ENCODE data around the gene NEU1.
"Not testable (repeated sequence)": the region's sequence is repeated elsewhere in the genome, so short reads cannot be mapped to it uniquely, and the experiment has no call there.

Gene NEU1

DNA sequence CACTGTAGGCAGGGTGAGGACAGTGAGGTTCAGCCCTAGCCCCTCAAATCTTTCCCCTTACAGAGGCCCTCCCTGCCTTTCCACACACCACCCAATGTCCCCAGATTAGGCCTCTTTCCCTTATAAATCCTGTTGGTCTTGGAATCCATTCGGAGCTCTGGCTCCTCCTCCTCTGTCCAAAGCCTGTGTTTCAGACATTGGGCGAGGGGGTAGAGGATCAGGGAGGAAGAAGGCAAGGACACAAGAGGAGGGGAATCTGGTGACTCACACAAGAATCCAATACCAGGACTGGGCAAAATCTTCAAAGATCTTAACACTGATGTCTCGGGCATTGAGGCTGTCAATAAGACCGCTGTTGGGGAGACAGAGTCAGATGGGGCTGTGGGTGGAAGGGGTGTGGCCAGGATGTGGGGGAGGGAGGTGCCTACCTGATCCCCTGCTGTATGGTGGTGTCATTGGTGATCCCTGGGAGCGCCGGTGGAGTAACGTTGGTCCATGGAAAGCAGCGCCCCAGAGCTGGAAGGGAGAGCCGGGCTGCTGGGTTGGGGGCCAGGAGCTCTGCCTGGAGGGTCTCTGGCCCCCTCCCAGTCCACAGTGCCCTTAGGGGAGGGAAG, 8.5 kb upstream of the NEU1 start:
- DNase-seq: no peak

DNA sequence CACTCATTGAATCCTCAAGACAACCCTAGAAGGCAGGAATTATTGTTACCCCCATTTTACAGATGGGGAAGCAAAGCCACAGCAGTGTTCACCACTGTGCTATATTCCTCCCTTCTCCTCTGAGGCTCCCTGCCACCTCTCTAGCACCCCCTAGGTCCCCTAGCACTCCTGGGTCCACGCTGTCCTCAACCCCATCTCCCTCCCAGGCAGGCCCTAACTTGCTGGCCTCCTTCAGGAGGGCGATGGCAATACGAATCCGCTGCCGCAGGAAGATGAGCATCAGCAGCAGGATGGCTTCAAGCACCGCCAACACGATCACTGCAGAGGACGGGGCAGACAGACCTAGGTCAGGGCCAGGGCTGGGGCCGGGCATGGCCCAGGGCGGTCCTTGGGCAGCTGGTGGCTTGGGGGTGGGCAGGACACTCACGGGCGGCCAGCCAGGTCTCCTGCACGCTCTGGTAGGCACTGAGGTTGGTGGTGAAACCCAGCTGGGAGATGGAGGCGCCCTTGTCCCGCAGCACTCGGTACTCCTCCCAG, 7.8 kb upstream of the NEU1 start:
- DNase-seq: no peak

DNA sequence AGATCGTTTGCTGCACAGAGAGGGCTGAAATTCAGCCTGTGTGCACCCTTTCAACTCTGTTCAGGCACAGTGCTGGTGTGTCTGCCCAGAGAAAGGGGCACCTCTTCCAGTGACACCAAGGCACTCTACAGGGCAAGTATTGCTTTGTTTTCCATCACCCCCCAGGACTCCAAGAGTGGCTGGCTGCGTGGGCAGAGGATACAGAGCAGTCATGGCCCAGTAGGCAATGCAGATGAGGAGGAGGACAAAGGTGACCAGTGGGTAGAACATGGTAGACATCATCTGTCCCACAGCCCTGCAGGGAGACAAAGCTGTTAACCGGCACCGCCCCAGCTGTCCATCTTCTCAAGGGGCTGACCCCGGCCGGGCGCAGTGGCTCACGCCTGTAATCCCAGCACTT, 6.7 kb upstream of the NEU1 start:
- no peak for DNase-seq

DNA sequence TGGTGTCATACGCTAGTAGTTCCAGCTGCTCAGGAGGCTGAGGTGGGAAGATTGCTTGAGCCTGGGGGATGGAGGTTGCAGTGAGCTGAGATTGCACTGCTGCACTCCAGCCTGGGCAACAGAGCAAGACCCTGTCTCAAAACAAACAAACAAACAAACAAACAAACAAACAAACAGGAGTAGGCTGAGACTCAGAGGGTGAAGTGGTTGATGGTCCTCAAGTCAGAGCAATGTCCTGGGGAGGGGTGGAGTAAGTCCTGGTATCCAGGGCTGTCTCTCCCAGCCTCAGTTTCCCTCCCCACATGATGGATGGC, 6.0 kb upstream of the NEU1 start:
- not testable (repeated sequence) for DNase-seq

DNA sequence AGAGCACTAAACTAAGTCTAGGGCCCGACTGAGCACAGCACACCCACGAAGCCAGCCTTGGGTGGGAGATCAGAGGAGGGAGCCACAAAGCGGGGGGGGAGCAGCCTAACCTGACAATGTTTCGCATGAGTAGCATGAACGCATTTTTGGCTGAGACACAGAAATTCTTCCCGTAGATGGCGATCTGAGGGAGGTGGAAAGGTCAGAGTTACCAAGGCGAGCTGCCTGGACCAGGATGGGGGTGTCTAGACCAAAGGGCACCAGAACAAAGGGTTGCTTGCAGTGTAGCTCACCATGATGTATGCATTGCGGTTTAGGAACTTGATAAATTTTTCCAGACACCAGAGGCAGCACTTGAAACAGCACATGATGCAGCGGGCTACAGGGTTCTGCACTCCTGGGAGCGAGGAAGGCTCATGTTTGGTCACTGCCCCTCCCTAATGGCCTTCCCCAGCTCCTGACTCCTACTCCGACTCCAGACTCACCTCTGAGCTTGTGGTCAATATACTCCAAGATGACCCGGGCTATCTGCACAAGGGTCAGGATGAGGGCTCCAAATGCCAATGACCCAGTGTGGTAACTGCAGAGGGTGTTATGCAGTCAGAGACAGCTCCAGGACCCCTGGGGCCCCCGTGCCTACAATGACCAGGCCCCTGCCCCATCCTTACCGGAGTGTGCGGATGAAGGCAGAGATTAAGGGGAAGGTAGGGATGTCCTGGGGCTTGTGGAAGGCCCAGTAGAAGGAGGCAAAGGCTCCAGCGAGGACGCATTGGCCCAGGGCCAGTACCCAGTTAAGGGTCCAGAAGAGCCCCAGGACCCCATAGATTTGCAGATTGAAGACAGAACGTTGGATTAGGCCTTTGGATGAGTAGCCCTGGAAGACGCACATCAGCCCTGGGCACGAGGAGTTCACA, 2.8 kb upstream of the NEU1 start:
- DNase-seq: no peak

DNA sequence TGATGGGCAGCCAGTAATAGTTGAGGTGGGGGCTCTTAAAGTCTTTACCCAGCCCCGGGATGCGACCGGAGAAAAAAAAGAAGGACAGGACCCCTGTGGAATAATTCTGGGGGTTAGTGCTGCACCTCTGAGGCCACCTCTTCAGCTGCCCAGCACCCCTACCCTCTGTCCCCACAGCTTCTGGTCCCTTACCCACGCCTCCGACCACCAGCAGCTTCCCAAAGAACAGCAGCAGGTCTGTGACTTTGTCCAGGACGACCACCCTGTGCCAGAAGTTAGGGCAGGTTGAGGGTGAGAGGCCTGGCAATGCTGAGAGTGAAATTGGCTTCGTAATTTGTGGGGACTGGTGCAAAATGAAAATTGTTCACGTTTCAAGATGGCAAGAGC, 2.2 kb upstream of the NEU1 start:
- DNase-seq: no peak

DNA sequence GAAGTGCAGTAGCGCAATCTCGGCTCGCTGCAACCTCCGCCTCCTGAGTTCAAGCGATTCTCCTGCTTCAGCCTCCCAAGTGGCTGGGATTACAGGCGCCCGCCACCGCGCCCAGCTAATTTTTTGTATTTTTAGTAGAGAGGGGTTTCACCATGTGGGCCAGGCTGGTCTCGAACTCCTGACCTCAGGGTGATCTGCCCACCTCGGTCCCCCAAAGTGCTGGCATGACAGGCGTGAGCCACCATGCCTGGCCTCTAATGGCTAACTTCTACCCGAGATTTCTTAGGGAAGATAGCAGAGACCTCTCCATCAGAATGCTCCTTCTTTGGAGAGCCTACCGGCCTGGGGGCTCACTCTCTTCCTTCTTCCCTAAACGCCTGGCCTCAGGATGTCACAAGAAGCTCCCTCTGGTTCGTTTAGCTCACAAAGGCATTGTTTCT, 1.5 kb upstream of the NEU1 start:
- not testable (repeated sequence) for DNase-seq

DNA sequence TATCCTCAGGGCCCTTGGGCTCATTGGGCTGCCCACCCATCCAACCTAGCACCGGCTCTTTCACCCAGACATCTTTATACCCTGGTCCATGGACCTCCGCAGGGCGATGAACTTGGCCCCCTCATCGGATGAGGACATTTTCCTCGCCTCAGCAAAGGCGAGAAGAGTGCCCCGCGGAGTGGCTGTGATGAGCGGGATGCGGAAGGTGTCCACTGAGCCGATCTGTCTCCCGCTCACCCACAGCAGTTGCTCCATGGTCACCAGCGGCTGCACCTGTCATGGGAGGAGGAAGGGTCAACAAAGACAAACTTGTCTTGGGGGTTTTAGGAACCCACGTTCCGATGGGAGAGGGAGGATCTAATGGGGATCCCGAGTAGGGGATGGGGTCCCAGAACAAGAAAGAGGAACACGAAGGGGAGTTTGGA, 690 bp downstream of the NEU1 start:
- DNase-seq: no peak

DNA sequence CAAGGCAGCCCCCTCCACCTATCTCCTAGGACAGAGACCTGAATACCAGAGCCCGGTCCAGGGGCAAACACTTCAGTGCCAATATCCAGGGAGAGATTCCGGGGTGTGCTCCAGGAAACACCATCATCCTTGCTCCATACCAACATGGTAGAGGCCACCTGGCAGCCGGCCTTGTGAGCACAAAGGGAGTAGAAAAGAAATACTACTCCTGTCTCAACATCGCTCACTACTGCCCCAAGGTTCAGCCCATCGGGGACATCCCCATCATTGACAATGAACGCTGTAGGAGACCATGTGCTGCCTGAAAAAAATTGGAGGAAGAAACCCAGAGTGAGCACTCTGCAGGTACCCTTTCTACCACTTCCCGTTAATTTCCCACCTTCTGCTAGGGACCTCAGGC, 1.5 kb downstream of the NEU1 start:
- no peak for DNase-seq

DNA sequence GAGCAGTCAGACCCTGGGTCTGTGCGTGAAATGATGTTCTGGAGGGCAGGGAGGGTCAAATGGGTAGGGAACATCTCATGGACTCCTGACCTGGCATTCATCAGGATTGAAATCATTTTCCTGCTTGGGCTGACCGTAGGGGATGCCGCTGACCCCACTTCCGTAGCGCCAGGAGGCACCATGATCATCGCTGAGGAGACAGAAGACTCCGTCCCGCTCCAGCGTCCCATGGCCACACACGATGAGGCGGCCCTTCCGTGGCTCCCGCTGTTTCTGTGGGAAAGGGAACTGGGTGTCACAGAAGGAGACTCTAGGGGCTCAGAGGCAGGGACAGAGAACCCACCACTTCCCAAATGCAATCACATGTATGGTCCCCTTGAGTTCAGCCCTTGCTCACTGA, 2.3 kb downstream of the NEU1 start:
- DNase-seq: no peak

DNA sequence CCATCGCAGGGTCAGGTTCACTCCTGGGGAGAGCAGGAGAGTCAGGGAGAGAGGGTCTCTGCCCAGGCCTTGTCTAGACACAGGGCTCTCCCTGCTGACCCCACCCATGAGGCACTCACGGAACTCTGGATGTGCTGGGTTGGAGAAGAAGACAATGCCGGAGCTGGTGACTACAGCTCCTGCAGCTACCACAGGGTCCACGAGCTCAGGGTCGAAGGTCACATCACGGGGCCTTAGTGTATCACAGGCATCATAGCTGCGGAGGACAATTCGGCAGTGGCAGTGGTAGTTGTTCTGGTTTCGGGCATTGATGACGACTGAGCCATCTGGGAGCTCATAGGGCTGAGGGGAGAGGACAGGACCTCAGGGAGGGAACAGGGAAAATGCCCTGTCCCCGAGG, 2.7 kb downstream of the NEU1 start:
- no peak for DNase-seq

DNA sequence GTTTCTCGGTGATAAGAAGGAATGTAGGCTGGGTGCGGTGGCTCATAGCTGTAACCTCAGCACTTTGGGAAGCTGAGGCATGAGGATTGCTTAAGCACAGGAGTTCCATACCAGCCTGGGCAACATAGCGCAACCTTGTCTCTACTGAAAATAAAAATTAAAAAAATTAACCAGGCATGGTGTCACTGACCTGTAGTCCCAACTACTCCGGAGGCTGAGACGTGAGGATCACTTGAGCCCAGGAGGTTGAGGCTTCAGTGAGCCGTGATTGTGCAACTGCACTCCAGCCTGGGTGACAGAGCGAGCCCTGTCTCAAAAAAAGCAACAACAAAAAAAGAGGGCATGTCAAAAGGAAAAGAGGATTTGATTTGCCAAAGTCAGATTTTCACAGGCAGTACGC, 3.9 kb downstream of the NEU1 start:
- no peak for DNase-seq

DNA sequence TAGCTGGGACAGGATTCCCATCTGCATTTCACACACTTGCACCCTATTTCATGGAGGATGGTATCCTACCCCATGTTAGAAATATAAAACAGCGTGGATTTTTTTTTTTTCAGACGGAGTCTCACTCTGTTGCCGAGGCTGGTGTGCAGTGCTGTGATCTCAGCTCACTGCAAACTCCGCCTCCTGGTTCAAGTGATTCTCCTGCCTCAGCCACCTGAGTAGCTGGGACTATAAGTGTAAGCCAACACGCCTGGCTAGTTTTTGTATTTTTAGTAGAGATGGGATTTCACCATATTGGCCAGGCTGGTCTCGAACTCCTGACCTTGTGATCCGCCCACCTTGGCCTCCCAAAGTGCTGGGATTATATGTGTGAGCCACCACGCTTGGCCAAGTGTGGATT, 4.8 kb downstream of the NEU1 start:
- not testable (repeated sequence) for DNase-seq

DNA sequence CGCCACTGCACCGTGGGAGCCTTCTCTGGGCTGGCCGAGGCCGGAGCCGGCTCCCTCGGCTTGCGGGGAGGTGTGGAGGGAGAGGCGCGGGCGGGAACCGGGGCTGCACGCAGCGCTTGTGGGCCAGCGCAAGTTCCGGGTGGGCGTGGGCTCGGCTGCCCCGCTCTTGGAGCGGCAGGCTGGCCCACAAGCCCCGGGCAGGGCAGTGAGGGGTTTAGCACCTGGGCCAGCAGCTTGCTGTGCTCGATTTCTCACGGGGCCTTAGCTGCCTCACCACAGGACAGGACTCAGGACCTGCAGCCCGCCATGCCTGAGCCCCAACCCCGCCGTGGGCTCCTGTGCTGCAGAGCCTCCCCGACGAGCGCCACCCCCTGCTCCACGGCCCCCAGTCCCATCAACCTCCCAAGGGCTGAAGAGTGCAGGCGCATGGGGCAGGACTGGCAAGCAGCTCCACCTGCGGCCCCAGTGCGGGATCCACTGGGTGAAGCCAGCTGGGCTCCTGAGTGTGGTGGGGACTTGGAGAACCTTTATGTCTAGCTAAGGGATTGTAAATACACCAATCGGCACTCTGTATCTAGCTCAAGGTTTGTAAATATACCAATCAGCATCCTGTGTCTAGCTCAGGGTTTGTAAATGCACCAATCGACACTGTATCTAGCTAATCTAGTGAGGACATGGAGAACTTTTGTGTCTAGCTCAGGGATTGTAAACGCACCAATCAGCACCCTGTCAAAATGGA, 10.5 kb downstream of the NEU1 start:
- DNase-seq: not testable (repeated sequence)

DNA sequence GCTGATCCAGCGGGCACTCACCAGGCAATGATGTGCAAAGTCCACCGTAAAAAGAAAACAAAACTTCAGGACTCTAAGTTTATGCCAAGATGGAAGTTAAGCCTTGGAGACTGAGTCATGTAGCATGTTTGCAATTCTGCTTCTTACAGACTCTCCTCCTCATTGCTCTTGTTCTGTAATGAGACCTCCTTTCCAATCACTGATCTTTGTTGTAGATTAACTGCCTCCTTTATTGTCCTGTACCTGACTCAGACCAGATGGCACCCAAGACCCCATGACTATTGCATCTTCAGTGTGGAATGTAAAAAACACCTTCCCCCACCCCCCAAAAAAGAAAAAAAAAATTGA, 11.2 kb downstream of the NEU1 start:
- no peak for DNase-seq

DNA sequence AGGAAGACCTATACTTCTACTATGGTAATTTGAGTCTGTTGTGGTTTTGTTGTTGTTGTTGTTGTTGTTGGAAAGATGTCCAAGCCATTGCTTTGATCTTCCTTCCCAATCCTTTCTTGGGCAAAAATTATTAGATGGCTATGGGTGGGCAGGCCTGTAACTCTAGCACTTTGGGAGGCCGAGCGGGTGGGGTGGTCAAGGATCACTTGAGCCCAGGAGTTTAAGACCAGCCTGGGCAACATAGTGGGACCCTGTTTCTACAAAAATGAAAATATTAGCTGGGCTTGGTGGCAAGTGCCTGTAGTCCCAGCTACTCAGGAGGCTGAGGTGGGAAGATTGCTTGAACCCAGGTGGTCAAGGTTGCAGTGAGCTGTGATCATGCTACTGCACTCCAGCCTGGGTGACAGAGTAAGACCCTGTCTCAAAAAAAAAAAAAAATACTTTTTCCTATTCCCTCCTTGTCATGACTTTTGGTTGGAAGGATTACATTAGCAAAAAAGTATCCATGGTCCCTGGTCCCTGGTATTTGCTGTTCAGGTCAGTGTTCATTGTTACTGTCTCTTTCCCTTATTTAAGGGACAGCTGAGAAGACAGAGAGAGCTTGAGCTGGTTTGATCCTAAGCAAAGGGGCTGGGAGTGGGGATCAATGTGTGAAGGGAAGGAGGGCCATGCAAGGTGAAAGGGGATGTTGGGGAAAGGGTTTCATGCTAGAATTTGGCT, 11.7 kb downstream of the NEU1 start:
- DNase-seq: no peak

DNA sequence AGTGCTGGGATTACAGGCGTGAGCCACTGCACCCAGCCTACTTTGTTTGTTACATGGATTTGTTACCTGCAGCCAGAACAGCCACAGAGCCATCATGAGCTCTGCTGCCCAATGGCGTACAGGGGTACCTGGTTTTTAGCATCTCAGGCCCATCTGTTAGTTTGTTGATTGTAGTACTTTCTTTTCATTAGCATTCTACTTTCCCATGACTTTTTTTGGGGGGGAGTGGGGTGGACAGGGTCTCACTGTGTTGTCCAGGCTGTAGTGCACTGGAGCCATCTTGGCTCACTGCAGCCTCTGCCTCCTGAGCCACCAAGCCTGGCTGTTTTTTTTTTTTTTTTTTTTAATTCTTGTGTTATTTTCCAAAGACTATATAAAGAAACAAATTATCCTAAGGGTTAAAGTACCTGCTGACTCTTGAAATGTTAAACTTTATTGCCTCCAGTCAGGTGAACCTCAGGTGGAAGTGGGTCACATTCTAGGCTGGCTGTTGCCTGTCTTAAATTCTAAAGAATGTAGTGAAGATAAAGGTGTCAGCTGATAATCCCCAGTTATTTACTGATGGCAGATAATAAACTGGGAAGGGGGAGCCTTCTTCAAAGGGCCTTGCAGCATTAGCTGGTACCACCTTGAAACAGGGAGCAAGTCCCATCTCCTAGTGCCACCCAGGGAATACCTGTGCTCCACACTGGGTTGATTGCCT, 15.2 kb downstream of the NEU1 start:
- no peak for DNase-seq

DNA sequence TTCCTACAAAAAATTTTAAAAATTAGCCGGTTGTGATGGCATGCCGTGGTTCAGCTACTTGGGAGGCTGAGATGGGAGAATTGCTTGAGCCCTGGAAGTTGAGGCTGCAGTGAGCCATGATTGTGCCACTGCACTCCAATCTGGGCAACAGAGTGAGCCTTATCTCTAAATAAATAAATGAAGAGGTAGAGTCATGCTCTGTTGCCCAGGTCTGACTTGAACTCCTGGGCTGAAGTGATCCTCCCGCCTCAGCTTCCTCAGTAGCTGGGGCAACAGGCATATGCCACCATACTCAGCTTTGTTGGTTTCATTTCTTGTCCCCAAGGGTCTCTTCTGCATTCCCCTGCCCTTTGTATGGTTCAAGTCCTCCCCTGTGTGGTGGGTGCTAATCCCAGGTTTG, 18.1 kb downstream of the NEU1 start:
- no peak for DNase-seq

DNA sequence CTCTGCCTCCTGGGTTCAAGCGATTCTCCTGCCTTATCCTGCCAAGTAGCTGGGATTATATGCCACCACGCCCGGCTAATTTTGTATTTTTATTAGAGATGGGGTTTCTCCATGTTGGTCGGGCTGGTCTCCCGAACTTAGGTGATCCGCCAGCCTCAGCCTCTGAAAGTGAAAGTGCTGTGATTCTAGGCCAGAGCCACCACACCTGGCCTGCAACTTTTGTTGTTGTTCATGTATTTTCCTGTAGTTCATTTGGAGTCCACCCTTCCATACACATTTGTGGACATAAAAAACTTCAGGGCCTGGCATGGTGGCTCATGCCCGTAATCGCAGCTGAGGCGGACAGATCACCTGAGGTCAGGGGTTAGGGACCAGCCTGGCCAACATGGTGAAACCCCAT, 20.6 kb downstream of the NEU1 start:
- no peak for DNase-seq

DNA sequence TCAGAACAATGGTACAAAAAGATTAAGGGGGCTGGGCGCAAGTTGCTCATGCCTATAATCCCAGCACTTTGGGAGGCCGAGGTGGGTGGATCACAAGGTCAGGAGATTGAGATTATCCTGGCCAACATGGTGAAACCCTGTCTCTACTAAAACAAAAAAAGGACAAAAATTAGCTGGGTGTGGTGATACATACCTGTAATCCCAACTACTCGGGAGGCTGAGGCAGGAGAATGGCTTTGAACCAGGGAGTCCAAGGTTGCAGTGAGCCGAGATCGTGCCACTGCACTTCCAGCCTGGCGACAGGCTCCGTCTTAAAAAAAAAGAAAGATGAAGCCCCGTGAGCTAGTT, 22.9 kb downstream of the NEU1 start:
- not testable (repeated sequence) for DNase-seq

DNA sequence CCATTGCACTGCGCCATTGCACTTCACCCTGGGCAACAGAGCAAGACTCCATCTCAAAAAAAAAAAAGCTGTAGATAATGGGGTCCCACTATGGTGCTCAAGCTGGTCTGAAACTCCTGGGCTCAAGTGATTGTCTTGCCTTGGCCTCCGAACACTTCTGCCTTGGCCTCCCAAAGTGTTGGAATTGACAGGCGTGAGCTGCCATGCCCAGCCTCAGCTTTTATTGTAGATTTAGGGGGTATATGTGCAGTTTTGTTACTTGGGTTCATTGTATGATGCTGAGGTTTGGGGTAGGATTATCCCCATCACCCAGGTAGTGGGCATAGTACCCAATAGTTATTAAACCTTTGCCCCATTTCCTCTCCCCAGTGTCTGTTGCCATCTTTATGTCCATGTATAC, 23.7 kb downstream of the NEU1 start:
- DNase-seq: no peak

DNA sequence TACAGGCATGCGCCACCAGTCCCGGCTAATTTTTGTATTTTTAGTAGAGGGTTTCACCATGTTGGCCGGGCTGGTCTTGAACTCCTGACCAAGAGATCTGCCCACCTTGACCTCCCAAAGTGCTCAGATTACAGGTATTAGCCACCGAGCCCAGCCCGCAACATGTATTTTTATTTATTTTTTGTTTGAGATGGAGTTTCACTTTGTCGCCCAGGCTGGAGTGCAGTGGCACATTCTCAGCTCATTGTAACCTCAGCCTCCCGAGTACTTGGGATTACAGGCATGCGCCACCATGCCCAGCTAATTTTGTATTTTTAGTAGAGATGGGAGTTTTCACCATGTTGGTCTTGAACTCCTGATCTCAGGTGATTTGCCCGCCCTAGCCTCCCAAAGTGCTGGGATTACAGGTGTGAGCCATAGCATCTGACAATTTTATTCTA, 24.5 kb downstream of the NEU1 start:
- DNase-seq: not testable (repeated sequence)
